ENCODE results near the gene EXOC3.

The EXOC3 gene

GRCh38 chr5:479566-480319 is 36.8 kb downstream of the EXOC3 start:
- TF ChIP-seq, protein P1, sequence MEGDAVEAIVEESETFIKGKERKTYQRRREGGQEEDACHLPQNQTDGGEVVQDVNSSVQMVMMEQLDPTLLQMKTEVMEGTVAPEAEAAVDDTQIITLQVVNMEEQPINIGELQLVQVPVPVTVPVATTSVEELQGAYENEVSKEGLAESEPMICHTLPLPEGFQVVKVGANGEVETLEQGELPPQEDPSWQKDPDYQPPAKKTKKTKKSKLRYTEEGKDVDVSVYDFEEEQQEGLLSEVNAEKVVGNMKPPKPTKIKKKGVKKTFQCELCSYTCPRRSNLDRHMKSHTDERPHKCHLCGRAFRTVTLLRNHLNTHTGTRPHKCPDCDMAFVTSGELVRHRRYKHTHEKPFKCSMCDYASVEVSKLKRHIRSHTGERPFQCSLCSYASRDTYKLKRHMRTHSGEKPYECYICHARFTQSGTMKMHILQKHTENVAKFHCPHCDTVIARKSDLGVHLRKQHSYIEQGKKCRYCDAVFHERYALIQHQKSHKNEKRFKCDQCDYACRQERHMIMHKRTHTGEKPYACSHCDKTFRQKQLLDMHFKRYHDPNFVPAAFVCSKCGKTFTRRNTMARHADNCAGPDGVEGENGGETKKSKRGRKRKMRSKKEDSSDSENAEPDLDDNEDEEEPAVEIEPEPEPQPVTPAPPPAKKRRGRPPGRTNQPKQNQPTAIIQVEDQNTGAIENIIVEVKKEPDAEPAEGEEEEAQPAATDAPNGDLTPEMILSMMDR (conservative IDR thresholded peaks at IDR 0.05; ENCODE audit: low read depth, low read length), result no peak
- no peak overlapping the region for H3K4me3 ChIP-seq (ENCODE audit: low read depth, low read length)
- DNase-seq (ENCODE audit: low read depth), result no peak

DNA sequence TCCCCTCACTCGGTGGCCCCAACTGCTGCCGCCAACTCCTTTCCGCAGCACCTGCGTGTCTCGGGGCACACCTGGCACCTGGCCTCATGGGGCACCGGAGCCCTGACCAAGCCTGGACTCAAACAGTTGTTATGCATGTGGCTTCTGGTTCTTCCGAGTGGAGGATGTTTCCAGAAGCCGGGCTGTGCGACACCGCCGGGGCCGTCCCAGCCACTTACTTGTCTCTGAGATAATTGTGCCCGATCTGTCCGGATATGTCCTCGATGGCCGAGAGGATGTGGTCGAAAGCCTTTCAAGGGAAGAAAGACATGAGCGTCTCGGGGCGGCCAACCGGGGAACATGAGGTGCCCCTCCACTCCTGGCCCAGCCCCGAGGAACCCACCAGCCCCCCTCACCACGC is 38.4 kb downstream of the EXOC3 start:
- no peak for DNase-seq (ENCODE audit: low read depth)
- no peak overlapping the region for H3K4me3 ChIP-seq (ENCODE audit: low read depth, low read length)
- TF ChIP-seq, protein P1 (conservative IDR thresholded peaks at IDR 0.05; ENCODE audit: low read depth, low read length), result no peak

DNA sequence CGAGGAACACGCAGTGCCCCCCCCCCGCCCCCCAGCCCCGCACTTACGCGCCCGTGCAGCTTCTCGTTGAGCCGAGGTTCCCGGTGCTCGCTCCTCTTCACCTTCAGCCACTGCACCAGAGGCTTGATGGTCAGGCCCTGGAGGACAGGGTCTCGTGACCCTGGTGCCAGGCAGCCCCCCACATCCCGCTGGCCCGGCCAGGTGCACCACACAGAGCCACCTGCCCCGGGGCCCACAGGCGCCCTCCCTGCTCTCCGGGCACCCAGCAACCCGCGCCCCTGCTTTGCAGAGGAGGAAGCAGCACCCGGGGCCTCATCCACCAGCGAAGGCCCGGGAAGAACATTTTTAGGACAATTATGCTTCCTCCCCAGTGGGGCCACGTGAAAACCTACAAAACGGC is 39.0 kb downstream of the EXOC3 start:
- TF ChIP-seq, protein P1 (conservative IDR thresholded peaks at IDR 0.05; ENCODE audit: low read depth, low read length), result no peak
- no peak overlapping the region for H3K4me3 ChIP-seq (ENCODE audit: low read depth, low read length)
- no peak for DNase-seq (ENCODE audit: low read depth)

- H3K4me3 ChIP-seq (ENCODE audit: low read depth, low read length), result no peak overlapping the region
- no peak for DNase-seq (ENCODE audit: low read depth)
- TF ChIP-seq, protein P1 (conservative IDR thresholded peaks at IDR 0.05; ENCODE audit: low read depth, low read length), result no peak
These were observed 39.5 kb downstream of the EXOC3 start for GRCh38 chr5:482506-482905.

GRCh38 chr5:483011-483410 is 40.0 kb downstream of the EXOC3 start:
- TF ChIP-seq, protein P1 (conservative IDR thresholded peaks at IDR 0.05; ENCODE audit: low read depth, low read length), result no peak
- DNase-seq (ENCODE audit: low read depth), result no peak
- H3K4me3 ChIP-seq (ENCODE audit: low read depth, low read length), result no peak overlapping the region

DNA sequence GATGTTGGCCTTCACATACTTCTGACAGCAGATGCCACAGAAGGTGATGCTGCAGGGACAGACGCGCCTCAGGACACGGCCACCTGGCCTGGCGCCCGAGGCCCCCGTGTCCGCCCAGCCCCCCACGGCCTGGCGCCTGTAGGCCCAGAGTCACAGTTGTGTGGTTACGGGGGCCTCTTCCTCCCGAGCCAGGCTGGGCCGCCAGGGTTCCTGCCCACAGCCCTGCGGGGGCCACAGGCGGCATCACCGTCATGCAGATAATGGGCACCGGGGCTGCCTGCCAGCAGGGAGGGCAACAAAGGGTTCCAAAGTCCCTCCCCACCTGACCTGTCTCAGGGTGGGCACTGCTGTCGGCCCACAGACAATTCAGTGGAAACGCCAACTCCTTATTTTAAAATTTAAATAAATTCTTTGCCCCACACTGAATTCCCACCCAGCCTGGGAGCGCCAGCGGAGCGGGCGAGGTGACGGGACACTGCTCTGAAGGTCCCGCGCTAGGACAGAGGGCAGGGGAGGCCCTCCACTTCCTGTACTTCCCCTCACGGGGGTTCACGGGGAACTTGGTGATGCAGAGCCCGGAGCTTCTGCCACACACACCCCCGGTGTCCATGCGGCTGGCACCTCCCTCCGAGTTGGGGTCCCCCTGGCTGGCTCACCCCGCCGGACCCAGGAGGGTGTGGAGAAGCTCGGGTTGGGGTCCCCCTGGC is 40.6 kb downstream of the EXOC3 start:
- DNase-seq (ENCODE audit: low read depth), result no peak
- TF ChIP-seq, protein P1 (conservative IDR thresholded peaks at IDR 0.05; ENCODE audit: low read depth, low read length), result no peak
- H3K4me3 ChIP-seq (ENCODE audit: low read depth, low read length), result no peak overlapping the region
